HG02642 (cell line): ENCODE data around the gene AGK.
A peak's percentile ranks its signal among the peaks of the same experiment; 100 is the strongest.

ENCODE experiments used
- ATAC-seq: cut with Tn5 transposase; IDR thresholded peaks from one replicate; pipeline ENCODE4 v1.9.1; 2021; ENCODE audit warnings: mild to moderate bottlenecking; ENCODE audit not compliant: unreplicated experiment, poor library complexity

The AGK gene, protein sequence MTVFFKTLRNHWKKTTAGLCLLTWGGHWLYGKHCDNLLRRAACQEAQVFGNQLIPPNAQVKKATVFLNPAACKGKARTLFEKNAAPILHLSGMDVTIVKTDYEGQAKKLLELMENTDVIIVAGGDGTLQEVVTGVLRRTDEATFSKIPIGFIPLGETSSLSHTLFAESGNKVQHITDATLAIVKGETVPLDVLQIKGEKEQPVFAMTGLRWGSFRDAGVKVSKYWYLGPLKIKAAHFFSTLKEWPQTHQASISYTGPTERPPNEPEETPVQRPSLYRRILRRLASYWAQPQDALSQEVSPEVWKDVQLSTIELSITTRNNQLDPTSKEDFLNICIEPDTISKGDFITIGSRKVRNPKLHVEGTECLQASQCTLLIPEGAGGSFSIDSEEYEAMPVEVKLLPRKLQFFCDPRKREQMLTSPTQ

GRCh38 chr7:141551094-141551781 lies at the start of gene AGK:
Gene AGK, plus strand, starts transcription at chr7:141551410. Its CDS starts 4,057 bp downstream, at chr7:141555467.
- ATAC-seq, result peak; percentile 94

DNA sequence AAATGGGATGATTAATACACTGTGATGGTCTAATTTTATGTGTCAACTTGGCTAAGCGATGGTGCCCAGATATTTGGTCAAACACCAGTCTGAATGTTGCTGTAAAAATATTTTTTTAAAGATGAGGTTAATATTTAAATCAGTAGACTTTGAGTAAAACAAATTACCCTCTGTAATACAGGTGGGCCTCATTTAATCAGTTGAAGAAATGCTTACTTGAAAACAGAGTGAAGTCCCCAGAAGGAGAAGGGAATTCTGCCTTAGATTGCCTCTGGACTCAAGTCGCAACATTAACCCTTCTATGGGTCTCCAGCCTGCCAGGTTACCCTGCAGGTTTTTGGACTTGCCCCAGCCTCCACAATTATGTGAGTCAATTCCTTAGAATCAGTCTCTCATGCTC lies 49.8 kb upstream of the AGK start:
- ATAC-seq, result no peak

DNA sequence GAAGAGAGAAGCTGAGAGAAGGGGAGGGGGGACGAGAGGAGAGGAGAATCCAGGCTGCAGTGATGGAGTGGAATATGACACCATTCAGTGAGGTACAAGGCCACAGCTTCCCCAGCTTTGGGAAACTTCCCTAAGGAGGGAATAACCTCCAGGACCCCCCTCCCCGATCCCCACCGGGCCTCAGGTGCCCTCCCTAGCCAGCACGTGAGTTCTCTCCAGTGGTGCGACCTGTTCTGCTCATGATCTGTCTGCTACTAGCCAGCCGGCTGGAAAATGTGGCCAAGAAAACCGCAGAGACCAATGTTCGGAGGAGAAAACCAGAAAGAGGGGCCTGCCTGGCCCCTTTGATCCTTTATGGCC lies 39.9 kb upstream of the AGK start:
- no peak for ATAC-seq

DNA sequence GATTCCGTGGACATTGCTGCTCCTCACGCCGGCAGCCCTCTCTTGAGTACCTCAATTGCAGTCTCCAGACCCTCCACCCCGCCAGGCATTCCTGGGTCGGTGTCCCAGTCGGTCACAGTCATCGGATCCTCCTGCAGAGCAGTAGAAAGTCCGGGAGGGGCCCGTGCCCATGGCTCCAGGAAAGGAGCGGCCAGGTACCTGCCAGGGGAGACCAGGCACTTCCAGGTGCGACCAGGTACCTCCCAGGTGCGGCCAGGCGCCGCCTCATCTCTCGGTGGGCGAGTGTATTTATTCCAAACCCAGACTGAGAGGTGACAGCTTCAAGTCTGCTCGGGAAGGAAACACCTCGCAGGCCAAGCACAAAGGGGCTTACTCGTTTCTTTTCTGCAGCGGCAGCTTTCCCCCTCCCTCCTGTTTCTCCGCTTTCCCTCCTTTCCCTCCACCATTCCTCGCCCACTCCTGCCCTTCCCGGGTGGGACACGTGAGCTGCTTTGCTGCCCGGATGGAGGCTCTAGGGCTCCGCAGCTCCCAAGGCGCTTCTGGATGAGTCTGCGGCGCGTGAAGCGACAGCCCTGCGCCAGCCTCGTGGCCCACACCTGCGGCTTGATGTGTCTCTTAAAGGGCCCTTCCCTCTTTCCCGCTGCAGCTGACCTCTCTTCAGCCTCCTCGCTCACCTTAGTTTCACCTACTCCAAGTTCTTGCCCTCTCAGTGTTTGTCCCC lies 39.4 kb upstream of the AGK start:
- ATAC-seq, result no peak

DNA sequence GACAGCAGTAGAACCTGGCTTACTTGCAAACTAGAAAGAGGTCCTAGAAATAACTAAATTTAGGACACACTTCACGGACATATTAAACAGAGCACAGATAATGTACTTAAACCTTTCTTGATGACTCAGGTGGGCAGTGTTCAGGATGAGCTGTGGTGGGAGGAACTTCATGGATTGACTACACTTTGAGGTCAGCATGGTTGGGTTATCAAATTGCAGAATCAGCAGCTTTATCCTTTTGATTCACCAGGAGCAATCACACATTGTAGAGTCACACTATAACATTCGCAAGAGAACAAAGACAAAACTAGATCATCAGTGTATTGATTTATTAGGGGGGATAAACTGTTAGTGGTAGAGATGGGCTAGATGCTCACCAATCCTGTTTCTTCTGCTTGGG lies 38.6 kb upstream of the AGK start:
- ATAC-seq, result no peak

- no peak for ATAC-seq
Measured at GRCh38 chr7:141513720-141514119, 37.5 kb upstream of the AGK start.

DNA sequence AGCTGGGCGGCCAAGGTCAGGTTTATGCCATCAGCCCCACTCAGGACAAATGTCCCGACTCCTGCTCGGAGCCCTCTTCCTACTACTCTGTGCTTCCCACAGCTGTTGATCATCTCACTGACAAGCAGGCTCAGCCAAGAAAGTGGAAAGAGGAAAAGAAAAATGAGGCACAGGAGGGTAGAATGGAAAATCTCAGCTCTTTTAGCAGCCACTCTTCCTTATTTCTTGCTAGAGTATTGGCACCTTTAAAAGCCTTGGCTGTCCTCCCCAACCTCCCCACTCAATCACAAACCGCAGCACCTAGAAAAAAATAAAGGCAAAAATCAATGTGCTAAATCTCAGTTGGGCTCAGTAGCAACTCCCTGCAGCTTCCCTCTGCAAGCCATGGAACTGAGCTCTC lies 35.3 kb upstream of the AGK start:
- no peak for ATAC-seq

DNA sequence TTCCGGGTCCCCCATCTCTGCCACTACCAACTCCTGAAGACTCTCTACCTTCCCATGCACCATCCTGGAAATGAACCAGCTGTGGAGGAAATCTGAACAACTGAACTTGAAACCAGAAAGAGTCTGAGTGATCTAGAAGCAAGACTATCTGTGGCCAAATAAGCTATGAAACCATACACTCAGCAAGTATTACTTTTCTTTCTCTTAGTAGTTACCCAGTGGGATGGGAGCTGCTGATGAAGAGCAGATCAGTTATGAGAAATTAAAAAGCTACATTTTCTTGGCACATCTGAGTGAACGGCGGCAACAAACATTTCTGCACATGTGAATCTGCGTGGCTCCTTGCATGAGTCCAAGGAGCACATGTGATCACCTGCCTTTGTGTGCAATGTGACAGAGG lies 31.6 kb upstream of the AGK start:
- ATAC-seq, result no peak

GRCh38 chr7:141522657-141523342 lies 28.4 kb upstream of the AGK start:
- no peak for ATAC-seq

DNA sequence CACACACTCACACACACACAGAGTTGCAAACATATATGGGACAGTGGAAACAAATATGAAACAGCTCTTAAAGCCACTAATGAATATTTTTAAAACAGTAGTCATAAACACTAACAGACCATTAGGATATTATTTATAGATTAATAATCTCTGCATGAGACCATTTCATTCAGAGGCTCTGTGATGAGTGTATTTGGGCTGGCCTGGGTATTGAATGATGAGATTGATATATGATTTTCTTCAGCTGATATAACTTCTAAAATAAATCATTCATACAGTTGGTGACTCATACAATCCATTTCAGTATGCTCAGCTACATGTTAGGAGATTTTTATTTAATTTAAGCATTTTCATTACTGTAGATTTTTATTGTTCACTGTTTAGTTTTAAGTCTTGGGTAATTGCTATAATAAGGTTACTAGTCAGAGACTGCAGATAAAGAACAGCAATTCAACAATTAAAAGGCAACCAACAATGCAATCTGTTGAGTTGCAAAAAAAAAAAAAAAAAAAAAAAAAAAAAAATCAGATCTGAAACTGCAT lies 25.2 kb upstream of the AGK start:
- no peak for ATAC-seq

GRCh38 chr7:141527076-141527475 lies 24.1 kb upstream of the AGK start:
- no peak for ATAC-seq

DNA sequence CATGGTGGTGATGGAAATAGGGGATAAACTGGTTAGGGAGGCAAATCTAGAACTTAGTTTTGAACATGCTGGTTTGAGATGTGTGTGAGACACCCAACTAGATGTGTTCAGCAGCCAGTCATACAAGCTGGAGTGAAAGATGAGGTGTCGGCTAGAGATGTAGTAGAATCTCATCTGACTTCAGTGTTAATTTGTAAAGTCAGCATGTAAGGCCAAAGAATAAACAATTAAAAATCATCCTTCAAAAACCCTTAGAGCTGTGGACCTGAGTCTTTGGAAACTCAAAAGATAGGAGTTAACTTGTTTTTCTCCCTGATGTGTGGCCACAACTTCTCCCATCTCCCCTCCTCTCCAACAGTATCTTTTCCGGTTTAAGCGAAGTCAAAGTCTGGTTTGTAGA lies 22.8 kb upstream of the AGK start:
- no peak for ATAC-seq

GRCh38 chr7:141533149-141533949 lies 17.9 kb upstream of the AGK start:
- ATAC-seq, result no peak

- no peak for ATAC-seq
Measured at GRCh38 chr7:141534757-141535737, 16.2 kb upstream of the AGK start.

DNA sequence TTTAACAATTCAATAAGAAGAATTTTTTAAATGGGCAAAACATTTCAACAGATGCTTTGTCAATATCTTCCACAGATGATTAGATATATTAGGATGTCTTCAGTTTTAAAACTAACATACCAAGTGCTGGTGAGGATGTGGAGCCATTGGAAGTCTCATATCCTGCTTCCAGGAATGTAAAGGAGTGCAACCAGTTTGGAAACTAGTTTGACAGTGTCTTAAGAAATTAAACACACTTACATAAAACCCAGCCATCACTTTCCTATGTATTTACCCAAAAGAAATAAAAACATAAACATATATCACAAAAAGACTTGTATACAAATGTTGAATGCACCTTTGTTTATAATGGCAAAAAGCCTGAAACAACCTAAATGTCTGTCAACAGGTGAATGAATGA lies 13.3 kb upstream of the AGK start:
- no peak for ATAC-seq

DNA sequence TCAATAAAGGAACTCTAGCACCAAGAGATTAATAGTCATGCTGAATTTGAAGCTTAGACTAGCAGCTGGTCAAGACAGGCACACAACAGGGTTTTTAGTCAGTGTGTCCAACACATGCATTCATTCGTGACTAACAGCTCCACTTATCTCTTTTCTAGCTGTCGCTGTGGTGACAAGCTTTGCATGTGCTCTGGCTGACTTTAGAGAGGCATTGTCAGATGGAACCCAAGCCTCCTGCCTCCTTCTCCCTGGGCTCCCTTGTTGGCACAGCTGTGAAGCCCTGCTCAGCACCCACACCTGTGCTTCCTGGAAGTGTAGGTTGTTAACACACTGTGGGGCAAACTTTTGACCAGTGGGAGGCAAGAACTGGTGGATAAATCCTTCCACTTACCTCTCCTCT lies 9.8 kb upstream of the AGK start:
- ATAC-seq, result no peak

GRCh38 chr7:141544831-141545230 lies 6.4 kb upstream of the AGK start:
- no peak for ATAC-seq

- no peak for ATAC-seq
Measured at GRCh38 chr7:141549582-141549981, 1.6 kb upstream of the AGK start.
